Measurements from ENCODE around the gene AMOTL2.

GRCh38 chr3:134336587-134336986 lies 37.7 kb downstream of the AMOTL2 start:
- TF ChIP-seq EZH2 (IDR thresholded peaks at IDR 0.05; ENCODE audit: insufficient read depth, poor library complexity, severe bottlenecking) (no peak), EZH2phosphoT487 (IDR thresholded peaks at IDR 0.05; ENCODE audit: insufficient read depth, low read depth) (no peak)
